Esophagus (tissue), 2 donors: ENCODE results near the gene CRY1. TPM values are rescaled to one million over a fixed set of nuclear protein-coding genes. Genes with fewer than 3 reads are reported as not detected.
"Not testable (repeated sequence)": the region's sequence is repeated elsewhere in the genome, so short reads cannot be mapped to it uniquely, and the experiment has no call there.

ENCODE experiments used
- H3K27ac ChIP-seq, 2 donors: one replicate each; pipeline ENCODE4 v1.5.1; 2013; ENCODE audit warnings: low read depth in 2 of 2, mild to moderate bottlenecking in 2 of 2, inconsistent platforms in 1 of 2, low read length in 1 of 2, moderate library complexity in 1 of 2
- H3K27me3 ChIP-seq, 2 donors: one replicate each; pipeline ENCODE4 v1.6.1; 2013; ENCODE audit warnings: low read length in 2 of 2, control low read depth in 1 of 2, mild to moderate bottlenecking in 1 of 2; ENCODE audit not compliant: insufficient read depth in 2 of 2, control insufficient read depth in 1 of 2
- H3K36me3 ChIP-seq, 2 donors: one replicate each; pipeline ENCODE4 v1.6.1; 2013; ENCODE audit warnings: low read length in 1 of 2; ENCODE audit not compliant: control insufficient read depth in 2 of 2, insufficient read depth in 2 of 2
- H3K4me1 ChIP-seq, 2 donors: one replicate each; pipeline ENCODE4 v1.6.1; 2013; ENCODE audit warnings: low read length in 1 of 2; ENCODE audit not compliant: control insufficient read depth in 2 of 2, insufficient read depth in 2 of 2
- H3K4me3 ChIP-seq, 2 donors: one replicate each; pipeline ENCODE4 v1.5.1; 2013; ENCODE audit warnings: low read length in 2 of 2, mild to moderate bottlenecking in 2 of 2, low read depth in 1 of 2, moderate library complexity in 1 of 2
- H3K9me3 ChIP-seq, 2 donors: one replicate each; pipeline ENCODE4 v1.6.1; 2013; ENCODE audit warnings: mild to moderate bottlenecking in 2 of 2, low read depth in 1 of 2, low read length in 1 of 2, moderate library complexity in 1 of 2; ENCODE audit not compliant: control insufficient read depth in 2 of 2, insufficient read depth in 1 of 2
- WGBS, 2 donors: extraction: QIAGEN DNeasy Blood & Tissue Kit; methylation state at CpG; one replicate each; pipeline ENCODE4 v1.1.7; 2013; 5-methylcytosine and 5-hydroxymethylcytosine counted together
- polyA plus RNA-seq, 2 donors: library from polyadenylated mRNA; stranded (reverse); fragments of 200-250 nt; gene quantifications; one replicate each; pipeline ENCODE4 v1.2.3, GENCODE V29; 2013
- donor health status: healthy with polysubstance abuse.
- donor health status: Bipolar disorder and iron deficiency.

The CRY1 gene
- polyA plus RNA-seq, 2 donors: 4.1 to 4.8 TPM

DNA sequence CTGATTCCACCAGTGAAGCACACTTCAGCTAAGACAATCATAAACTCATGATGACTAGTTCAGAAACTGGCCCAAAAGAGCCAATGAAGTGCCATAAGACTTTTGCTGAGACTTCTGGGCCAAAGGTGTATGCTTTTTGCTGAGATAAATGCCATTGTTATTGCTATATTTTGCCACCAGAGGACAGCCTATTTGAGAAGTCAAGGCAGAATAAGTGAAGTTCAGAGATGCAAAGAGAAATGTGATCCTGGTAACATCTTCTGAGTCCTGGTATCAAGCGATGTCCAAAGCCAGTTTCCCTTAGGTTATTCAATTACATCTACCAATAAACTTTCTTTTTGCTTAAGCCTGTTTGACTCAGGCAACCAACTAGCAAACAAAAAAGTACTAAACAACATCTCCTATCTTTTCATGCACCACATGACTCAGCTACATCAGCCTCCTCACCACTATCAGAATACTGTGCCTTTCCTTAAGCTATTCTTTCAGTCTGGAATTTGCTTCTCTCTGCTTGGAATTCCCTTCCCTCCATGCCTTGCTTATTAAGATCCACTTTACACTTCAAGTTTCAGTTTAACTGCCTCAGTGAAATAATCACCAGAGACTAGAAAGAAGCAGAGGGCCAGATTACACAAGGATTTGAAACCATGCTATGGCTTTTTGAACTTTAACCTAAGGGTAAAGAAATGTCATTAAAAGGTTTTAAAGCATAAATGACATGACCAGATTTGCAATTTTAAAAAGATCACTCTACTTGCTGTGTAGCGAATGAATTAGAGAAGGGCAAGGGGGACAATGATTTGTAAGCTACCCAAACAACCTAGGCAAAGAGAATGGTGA is 14.0 kb downstream of the CRY1 start:
- 90 to 95% methylated on average over 2 of the region's 2 CpGs for WGBS, 2 donors
- Histone ChIP-seq H3K4me1 (no peaks in the 10 kb centered on the region), H3K4me3 (no peak overlapping the region), H3K27me3 (no peaks in the 10 kb centered on the region), H3K9me3 (no peaks in the 10 kb centered on the region), H3K27ac (no peak overlapping the region), H3K36me3 (no peaks in the 10 kb centered on the region)

GRCh38 chr12:107073266-107073665 is 20.1 kb downstream of the CRY1 start:
- H3K9me3 ChIP-seq, H3K4me3 ChIP-seq, H3K4me1 ChIP-seq, H3K36me3 ChIP-seq, H3K27me3 ChIP-seq, H3K27ac ChIP-seq: not testable (repeated sequence)
- 87% methylated on average over 5 of the region's 5 CpGs for WGBS, 2 donors

- Histone ChIP-seq H3K9me3 (no peaks in the 10 kb centered on the region), H3K36me3 (no peaks in the 10 kb centered on the region), H3K27me3 (no peaks in the 10 kb centered on the region), H3K4me3 (no peak overlapping the region), H3K4me1 (no peaks in the 10 kb centered on the region), H3K27ac (no peak overlapping the region)
- 85 to 86% methylated on average over 4 of the region's 4 CpGs for WGBS, 2 donors
These were observed 26.7 kb downstream of the CRY1 start for GRCh38 chr12:107066691-107067090.

- H3K36me3 ChIP-seq: no peaks in the 10 kb centered on the region
- H3K4me1 ChIP-seq: no peaks in the 10 kb centered on the region
- H3K4me3 ChIP-seq: no peak overlapping the region
- H3K27me3 ChIP-seq: no peaks in the 10 kb centered on the region
- H3K9me3 ChIP-seq: no peaks in the 10 kb centered on the region
- no peak overlapping the region for H3K27ac ChIP-seq
These were observed 28.7 kb downstream of the CRY1 start for GRCh38 chr12:107064687-107065086.

DNA sequence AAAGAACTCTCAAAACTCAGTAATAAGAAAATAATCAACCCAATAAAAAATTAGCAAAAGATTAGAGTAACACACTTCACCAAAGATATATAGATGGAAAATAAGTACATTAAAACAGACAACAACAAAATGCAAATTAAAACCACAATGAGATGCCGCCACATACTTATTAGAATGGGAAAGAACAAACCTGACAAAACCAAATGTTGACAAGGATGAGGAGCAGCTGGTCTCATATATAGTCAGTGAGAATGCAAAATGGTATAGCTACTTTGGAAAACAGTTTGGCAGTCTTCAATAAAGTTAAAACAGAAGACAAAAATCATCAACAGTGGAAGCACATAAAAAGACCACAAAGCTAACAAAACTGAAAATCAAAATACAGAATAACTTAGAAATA is 29.1 kb downstream of the CRY1 start:
- H3K9me3 ChIP-seq: no peaks in the 10 kb centered on the region
- no peak overlapping the region for H3K4me3 ChIP-seq
- H3K27me3 ChIP-seq: no peaks in the 10 kb centered on the region
- H3K36me3 ChIP-seq: no peaks in the 10 kb centered on the region
- H3K27ac ChIP-seq: no peak overlapping the region
- H3K4me1 ChIP-seq: no peaks in the 10 kb centered on the region
- WGBS, 2 donors: 95 to 96% methylated on average over 1 of the region's 1 CpG

GRCh38 chr12:107058190-107058589 is 35.2 kb downstream of the CRY1 start:
- 43 to 46% methylated on average over 2 of the region's 2 CpGs for WGBS, 2 donors
- Histone ChIP-seq H3K9me3 (no peaks in the 10 kb centered on the region), H3K4me1 (no peaks in the 10 kb centered on the region), H3K4me3 (no peak overlapping the region), H3K36me3 (no peaks in the 10 kb centered on the region), H3K27ac (no peak overlapping the region), H3K27me3 (no peaks in the 10 kb centered on the region)

DNA sequence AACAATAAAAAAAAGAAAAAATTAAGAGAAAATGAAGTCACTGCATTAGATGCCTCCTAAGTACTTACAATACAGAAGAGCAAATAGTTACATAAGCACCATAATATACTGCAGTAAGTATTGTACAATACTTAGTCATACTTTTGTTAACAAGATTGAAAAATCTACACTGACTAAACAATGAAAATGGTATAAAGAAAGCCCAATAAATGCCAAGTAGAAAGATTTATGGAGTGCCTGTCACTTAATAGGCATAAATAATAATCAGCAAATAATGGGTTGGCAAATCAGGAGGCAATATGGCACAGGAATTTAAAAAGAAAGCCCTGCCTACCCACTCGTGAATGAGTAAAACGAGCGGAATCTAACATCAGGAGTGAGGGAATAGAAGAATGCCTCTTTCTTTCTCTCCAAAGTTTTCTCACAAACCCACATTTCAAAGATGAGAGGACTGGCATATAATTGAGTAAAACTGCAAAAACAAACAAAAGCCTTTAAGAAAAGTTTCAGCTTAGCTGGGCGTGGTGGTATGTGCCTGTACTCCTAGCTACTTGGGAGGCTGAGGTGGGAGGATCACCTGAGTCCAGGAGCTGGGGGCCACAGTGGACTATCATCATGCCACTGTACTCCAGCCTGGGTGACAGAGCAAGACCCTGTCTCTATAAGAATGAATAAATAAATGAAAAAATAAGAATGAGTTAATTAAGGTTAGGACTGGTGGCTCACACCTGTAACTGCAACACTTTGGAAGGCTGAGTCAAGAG is 36.1 kb downstream of the CRY1 start:
- H3K27ac ChIP-seq: no peak overlapping the region
- no peaks in the 10 kb centered on the region for H3K36me3 ChIP-seq
- 60 to 64% methylated on average over 4 of the region's 4 CpGs for WGBS, 2 donors
- no peaks in the 10 kb centered on the region for H3K27me3 ChIP-seq
- H3K9me3 ChIP-seq: no peaks in the 10 kb centered on the region
- H3K4me1 ChIP-seq: no peaks in the 10 kb centered on the region
- no peak overlapping the region for H3K4me3 ChIP-seq

DNA sequence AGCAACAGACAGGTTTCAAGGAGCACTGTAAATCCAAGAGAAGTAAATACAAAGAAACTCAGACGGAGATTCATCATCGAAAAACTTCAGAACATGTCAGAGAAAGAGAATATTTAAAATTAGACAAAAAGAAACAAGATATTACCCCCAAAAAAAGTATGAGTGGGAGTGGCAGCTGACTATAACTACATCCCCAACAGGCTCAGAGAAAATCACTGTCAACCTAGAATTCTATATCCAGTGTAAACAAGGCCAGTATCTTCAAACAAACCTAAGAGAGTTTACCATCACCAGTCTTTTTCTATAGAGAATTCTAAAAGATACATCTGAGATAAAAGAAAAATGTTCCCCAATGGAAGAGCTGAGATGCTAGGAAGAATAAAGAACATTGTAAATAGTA is 39.6 kb downstream of the CRY1 start:
- 98 to 100% methylated on average over 2 of the region's 2 CpGs for WGBS, 2 donors
- Histone ChIP-seq H3K27me3 (no peaks in the 10 kb centered on the region), H3K9me3 (no peaks in the 10 kb centered on the region), H3K36me3 (no peaks in the 10 kb centered on the region), H3K4me3 (no peak overlapping the region), H3K27ac (no peak overlapping the region), H3K4me1 (no peaks in the 10 kb centered on the region)

GRCh38 chr12:107045186-107045585 is 48.2 kb downstream of the CRY1 start:
- Histone ChIP-seq H3K4me3 (no peak overlapping the region), H3K9me3 (no peaks in the 10 kb centered on the region), H3K27me3 (no peaks in the 10 kb centered on the region), H3K36me3 (no peaks in the 10 kb centered on the region), H3K27ac (no peak overlapping the region), H3K4me1 (no peaks in the 10 kb centered on the region)
- 89 to 95% methylated on average over 5 of the region's 5 CpGs for WGBS, 2 donors

DNA sequence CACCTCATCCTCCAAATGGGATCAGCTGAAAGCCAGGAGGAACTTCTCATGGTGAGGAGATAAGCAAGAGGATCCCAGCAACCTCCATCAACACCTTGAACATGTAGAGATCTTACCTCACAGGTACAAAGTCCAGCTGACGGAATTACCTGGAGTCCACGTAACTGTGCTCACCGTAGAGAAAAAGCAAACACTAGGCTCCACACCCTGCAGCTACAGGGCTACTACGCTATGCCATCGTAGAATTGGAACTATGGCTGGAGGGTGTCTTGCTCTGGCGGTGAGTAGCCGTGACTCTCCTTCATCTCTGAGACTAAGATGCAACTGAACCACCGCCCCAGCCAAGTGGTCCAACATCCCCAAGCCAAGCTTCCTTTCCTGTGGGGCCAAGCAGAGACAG is 50.5 kb downstream of the CRY1 start:
- Histone ChIP-seq H3K36me3 (no peaks in the 10 kb centered on the region), H3K9me3 (no peaks in the 10 kb centered on the region), H3K27me3 (no peaks in the 10 kb centered on the region), H3K4me1 (no peaks in the 10 kb centered on the region), H3K4me3 (no peak overlapping the region), H3K27ac (no peak overlapping the region)
- 76 to 92% methylated on average over 8 of the region's 8 CpGs for WGBS, 2 donors
